Fibroblast of mammary gland (primary cell): ENCODE measurements around the gene MRPL3.
"Not testable (repeated sequence)": the region's sequence is repeated elsewhere in the genome, so short reads cannot be mapped to it uniquely, and the experiment has no call there.

Experiments used
- DNase-seq: peaks from one replicate; pipeline ENCODE4 v3.0.0-alpha.2; 2010; ENCODE audit warnings: low read depth
- H3K4me3 ChIP-seq: 2 replicates; pipeline ENCODE4 v1.5.1; 2011; ENCODE audit warnings: low read depth, mild to moderate bottlenecking, low read length, moderate library complexity; ENCODE audit not compliant: control insufficient read depth
- CTCF ChIP-seq: conservative IDR thresholded peaks from 2 replicates; pipeline ENCODE4 v1.5.1; 2011; ENCODE audit warnings: low read depth, low read length, inconsistent platforms; ENCODE audit not compliant: control insufficient read depth, insufficient read depth

Gene MRPL3

GRCh38 chr3:131505421-131505820 is 2.6 kb upstream of the MRPL3 start:
- no peak overlapping the region for H3K4me3 ChIP-seq
- no peak for DNase-seq
- TF ChIP-seq CTCF, result no peak

- peak; percentile 77 for DNase-seq
- H3K4me3 ChIP-seq, result peak overlapping the region; percentile 99
Observed at GRCh38 chr3:131503320-131503635, 507 bp upstream of the MRPL3 start.

GRCh38 chr3:131501949-131502348 is 822 bp downstream of the MRPL3 start:
- DNase-seq, result no peak
- H3K4me3 ChIP-seq, result peak overlapping the region; percentile 99
- TF ChIP-seq CTCF, result no peak

More at GRCh38 chr3:131503320-131503635, 507 bp upstream of the MRPL3 start:
- no peak for TF ChIP-seq CTCF

GRCh38 chr3:131494706-131495105 is 8.1 kb downstream of the MRPL3 start:
- no peak for TF ChIP-seq CTCF
- no peak for DNase-seq
- H3K4me3 ChIP-seq, result no peak overlapping the region

GRCh38 chr3:131491775-131492174 is 11.0 kb downstream of the MRPL3 start:
- no peak for TF ChIP-seq CTCF
- no peak overlapping the region for H3K4me3 ChIP-seq
- peak; percentile 52 for DNase-seq

GRCh38 chr3:131491084-131491483 is 11.7 kb downstream of the MRPL3 start:
- DNase-seq, result no peak
- TF ChIP-seq CTCF, result no peak
- H3K4me3 ChIP-seq, result no peak overlapping the region

GRCh38 chr3:131486545-131486944 is 16.2 kb downstream of the MRPL3 start:
- DNase-seq, result not testable (repeated sequence)

More at GRCh38 chr3:131486545-131486944, 16.2 kb downstream of the MRPL3 start:
- H3K4me3 ChIP-seq, result not testable (repeated sequence)
